Lower lobe of right lung (tissue), 2 donors: ENCODE data around the gene MAD1L1. TPM values are rescaled to one million over a fixed set of nuclear protein-coding genes. Genes with fewer than 3 reads are reported as not detected.
A peak's percentile ranks its signal among the peaks of the same experiment; 100 is the strongest.

ENCODE experiments used
- ATAC-seq, 2 donors: fragments of 200-7000 bp; cut with Tn5 transposase; one replicate each; pipeline ENCODE4 v1.9.1; 2020 to 2022; ENCODE audit warnings: mild to moderate bottlenecking in 2 of 2, moderate library complexity in 2 of 2
- DNase-seq: peaks from one replicate; pipeline ENCODE4 v3.0.0-alpha.2; 2020
- H3K27ac ChIP-seq: fragments of 200-600 bp; one replicate; pipeline ENCODE4 v1.8.0; 2022
- H3K27me3 ChIP-seq: fragments of 200-600 bp; one replicate; pipeline ENCODE4 v1.8.0; 2022; ENCODE audit warnings: low read depth
- H3K36me3 ChIP-seq: fragments of 200-600 bp; one replicate; pipeline ENCODE4 v1.8.0; 2022; ENCODE audit warnings: mild to moderate bottlenecking
- H3K4me1 ChIP-seq: fragments of 200-600 bp; one replicate; pipeline ENCODE4 v1.8.0; 2022
- H3K4me3 ChIP-seq: fragments of 200-600 bp; one replicate; pipeline ENCODE4 v1.8.0; 2022; ENCODE audit warnings: mild to moderate bottlenecking
- H3K9me3 ChIP-seq: fragments of 200-600 bp; one replicate; pipeline ENCODE4 v1.8.0; 2022
- CTCF ChIP-seq: fragments of 200-600 bp; IDR thresholded peaks from one replicate; pipeline ENCODE4 v1.8.0; 2022; ENCODE audit warnings: antibody characterized with exemption, mild to moderate bottlenecking
- intact Hi-C: fragments of 100-400 bp; cut with DNase I; formaldehyde crosslinking; loops from one replicate; pipeline ENCODE4 v1.11.0; 2022
- total RNA-seq: library from RNA; stranded (reverse); fragmentation: NEBNext Ultra II Directional; extraction: Animal tissue kit (Norgen Biotek cat#: 25700); gene quantifications from one replicate; pipeline ENCODE4 v1.2.1, GENCODE V29; 2021
- donor health status: DM: no; HTN: yes; CAD: no; lungs with severe emphysema.

Gene MAD1L1
- total RNA-seq, 1 donor from 2014 or later, result 44.5 TPM

DNA sequence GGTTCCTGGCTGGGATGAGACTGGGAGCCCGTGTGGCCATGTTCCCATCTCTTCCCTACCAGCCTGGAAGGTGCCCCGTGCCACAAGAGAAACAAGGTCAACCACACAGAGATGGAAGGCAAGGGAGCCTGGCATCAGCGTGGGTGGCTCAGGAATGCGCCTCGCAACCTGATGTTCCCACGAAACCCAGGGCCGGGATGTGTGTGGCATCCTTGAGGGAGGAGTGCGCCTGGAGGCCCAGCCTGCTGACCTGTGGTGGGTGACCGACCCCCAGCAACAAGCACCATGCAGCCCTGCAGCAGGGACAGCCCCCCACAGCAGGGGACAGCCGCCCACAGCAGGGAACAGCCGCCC lies 295.5 kb downstream of the MAD1L1 start:
- H3K27me3 ChIP-seq, result no peaks in the 10 kb centered on the region
- intact Hi-C loops, result no loop called here
- H3K9me3 ChIP-seq, result no peaks in the 10 kb centered on the region
- TF ChIP-seq CTCF, result no peak
- no peak overlapping the region for H3K27ac ChIP-seq
- H3K4me1 ChIP-seq, result peaks cover 9% of the 10 kb centered on the region
- ATAC-seq (no peak), DNase-seq (peak; percentile 33)
- H3K4me3 ChIP-seq, result no peak overlapping the region
- H3K36me3 ChIP-seq, result peaks cover 9% of the 10 kb centered on the region

DNA sequence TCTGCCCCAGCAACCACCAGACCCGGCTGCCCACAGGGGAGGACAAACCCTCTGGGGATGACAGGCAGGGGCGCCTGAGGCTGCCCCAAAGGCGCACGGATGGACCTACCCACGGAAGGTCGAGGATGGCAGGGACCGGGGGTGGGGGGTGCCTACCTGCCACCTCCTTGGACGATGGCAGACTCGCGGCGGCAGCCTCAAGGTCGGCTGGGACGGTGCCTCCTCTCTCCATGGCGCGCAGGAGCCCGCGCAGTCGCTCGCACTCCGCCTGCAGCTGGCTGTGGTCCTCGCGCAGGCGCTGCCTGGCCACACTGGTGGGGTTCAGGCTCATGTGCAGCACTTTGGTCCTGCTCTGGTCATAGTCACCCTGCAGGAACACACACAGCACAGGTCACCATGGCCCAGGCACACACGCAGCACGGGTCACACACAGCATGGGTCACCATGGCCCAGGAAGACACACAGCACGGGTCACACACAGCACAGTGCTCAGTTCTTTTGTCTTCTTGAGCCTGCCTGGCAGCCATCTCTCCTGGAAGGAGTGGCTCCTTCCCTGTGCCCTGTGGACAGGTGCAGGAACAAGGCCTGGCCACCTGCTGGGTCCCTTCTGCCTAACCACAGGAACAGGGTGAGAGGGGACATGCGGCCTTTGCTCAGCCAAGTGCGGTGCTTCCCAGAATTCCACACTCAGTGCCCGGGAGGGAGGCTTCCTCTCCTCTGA lies 296.1 kb downstream of the MAD1L1 start:
- Histone ChIP-seq H3K36me3 (peaks cover 9% of the 10 kb centered on the region), H3K9me3 (no peaks in the 10 kb centered on the region), H3K4me1 (peaks cover 9% of the 10 kb centered on the region), H3K27ac (no peak overlapping the region), H3K4me3 (no peak overlapping the region), H3K27me3 (no peaks in the 10 kb centered on the region)
- no peak for TF ChIP-seq CTCF
- DNase-seq (peak; percentile 34), ATAC-seq (no peak)
- intact Hi-C loops, result no loop called here

DNA sequence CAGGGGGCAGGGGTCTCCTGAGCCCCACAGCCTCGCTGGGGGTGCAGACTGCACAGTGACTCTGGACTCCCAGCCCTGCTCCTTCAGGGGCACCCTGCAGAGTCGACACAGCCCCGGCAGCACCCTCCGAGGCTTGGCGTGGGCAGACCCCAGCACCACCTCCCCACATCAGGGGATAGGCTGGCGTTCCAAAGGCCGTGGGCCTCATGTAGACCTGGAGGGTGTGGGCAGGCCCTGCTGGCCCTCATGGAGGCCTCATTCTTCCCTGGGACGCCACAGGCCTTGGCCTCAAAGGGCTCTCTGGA lies 296.8 kb downstream of the MAD1L1 start:
- DNase-seq (peak; percentile 27), ATAC-seq (no peak)
- intact Hi-C loops, result no loop called here
- H3K9me3 ChIP-seq, result no peaks in the 10 kb centered on the region
- no peak for TF ChIP-seq CTCF
- H3K27ac ChIP-seq, result no peak overlapping the region
- no peak overlapping the region for H3K4me3 ChIP-seq
- no peaks in the 10 kb centered on the region for H3K27me3 ChIP-seq
- peaks cover 4% of the 10 kb centered on the region for H3K4me1 ChIP-seq
- peaks cover 9% of the 10 kb centered on the region for H3K36me3 ChIP-seq

GRCh38 chr7:1935176-1936005 lies 297.4 kb downstream of the MAD1L1 start:
- no peak overlapping the region for H3K27ac ChIP-seq
- H3K4me3 ChIP-seq, result no peak overlapping the region
- no peaks in the 10 kb centered on the region for H3K4me1 ChIP-seq
- no peak for TF ChIP-seq CTCF
- peak; percentile 24 for DNase-seq
- ATAC-seq, result no peak
- intact Hi-C loops, result no loop called here
- no peaks in the 10 kb centered on the region for H3K27me3 ChIP-seq
- peaks cover 9% of the 10 kb centered on the region for H3K36me3 ChIP-seq
- H3K9me3 ChIP-seq, result no peaks in the 10 kb centered on the region

DNA sequence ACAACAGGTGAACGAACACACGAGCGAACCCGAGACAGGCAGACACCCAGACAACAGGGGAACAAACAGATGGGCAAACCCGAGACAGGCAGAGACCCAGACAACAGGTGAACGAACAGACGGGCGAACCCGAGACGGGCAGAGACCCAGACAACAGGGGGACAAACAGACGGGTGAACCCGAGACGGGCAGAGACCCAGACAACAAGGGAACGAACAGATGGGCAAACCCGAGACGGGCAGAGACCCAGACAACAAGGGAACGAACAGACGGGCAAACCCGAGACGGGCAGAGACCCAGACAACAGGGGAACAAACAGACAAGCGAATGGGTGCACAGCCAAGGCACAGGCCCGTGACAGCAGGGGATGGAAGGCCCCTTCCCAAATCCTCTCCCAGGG lies 298.0 kb downstream of the MAD1L1 start:
- H3K9me3 ChIP-seq, result no peaks in the 10 kb centered on the region
- H3K36me3 ChIP-seq, result peaks cover 9% of the 10 kb centered on the region
- H3K4me1 ChIP-seq, result no peaks in the 10 kb centered on the region
- H3K4me3 ChIP-seq, result no peak overlapping the region
- DNase-seq (no peak), ATAC-seq (no peak)
- no peak overlapping the region for H3K27ac ChIP-seq
- intact Hi-C loops, result no loop called here
- no peaks in the 10 kb centered on the region for H3K27me3 ChIP-seq
- TF ChIP-seq CTCF, result no peak
